ENCODE data around the gene PRRT3. TPM values are rescaled to one million over a fixed set of nuclear protein-coding genes. Genes with fewer than 3 reads are reported as not detected.

The PRRT3 gene
- total and polyA plus RNA-seq, 9 of the 15 experiments (the other 6 are each of a cell fraction or from before 2014, with no cell fraction given), result 0.06 to 1.9 (median 1.2) TPM

DNA sequence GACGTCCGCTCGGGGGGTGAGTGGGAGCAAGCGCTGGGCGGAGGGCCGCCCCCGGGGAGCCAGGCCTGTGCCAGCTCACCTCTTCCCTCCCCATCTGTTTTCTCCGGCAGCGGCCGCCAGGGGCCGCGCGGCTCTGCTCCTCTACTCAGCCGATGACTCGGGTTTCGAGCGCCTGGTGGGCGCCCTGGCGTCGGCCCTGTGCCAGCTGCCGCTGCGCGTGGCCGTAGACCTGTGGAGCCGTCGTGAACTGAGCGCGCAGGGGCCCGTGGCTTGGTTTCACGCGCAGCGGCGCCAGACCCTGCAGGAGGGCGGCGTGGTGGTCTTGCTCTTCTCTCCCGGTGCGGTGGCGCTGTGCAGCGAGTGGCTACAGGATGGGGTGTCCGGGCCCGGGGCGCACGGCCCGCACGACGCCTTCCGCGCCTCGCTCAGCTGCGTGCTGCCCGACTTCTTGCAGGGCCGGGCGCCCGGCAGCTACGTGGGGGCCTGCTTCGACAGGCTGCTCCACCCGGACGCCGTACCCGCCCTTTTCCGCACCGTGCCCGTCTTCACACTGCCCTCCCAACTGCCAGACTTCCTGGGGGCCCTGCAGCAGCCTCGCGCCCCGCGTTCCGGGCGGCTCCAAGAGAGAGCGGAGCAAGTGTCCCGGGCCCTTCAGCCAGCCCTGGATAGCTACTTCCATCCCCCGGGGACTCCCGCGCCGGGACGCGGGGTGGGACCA, 19.2 kb downstream of the PRRT3 start (continued):
- TF ChIP-seq, protein P1, sequence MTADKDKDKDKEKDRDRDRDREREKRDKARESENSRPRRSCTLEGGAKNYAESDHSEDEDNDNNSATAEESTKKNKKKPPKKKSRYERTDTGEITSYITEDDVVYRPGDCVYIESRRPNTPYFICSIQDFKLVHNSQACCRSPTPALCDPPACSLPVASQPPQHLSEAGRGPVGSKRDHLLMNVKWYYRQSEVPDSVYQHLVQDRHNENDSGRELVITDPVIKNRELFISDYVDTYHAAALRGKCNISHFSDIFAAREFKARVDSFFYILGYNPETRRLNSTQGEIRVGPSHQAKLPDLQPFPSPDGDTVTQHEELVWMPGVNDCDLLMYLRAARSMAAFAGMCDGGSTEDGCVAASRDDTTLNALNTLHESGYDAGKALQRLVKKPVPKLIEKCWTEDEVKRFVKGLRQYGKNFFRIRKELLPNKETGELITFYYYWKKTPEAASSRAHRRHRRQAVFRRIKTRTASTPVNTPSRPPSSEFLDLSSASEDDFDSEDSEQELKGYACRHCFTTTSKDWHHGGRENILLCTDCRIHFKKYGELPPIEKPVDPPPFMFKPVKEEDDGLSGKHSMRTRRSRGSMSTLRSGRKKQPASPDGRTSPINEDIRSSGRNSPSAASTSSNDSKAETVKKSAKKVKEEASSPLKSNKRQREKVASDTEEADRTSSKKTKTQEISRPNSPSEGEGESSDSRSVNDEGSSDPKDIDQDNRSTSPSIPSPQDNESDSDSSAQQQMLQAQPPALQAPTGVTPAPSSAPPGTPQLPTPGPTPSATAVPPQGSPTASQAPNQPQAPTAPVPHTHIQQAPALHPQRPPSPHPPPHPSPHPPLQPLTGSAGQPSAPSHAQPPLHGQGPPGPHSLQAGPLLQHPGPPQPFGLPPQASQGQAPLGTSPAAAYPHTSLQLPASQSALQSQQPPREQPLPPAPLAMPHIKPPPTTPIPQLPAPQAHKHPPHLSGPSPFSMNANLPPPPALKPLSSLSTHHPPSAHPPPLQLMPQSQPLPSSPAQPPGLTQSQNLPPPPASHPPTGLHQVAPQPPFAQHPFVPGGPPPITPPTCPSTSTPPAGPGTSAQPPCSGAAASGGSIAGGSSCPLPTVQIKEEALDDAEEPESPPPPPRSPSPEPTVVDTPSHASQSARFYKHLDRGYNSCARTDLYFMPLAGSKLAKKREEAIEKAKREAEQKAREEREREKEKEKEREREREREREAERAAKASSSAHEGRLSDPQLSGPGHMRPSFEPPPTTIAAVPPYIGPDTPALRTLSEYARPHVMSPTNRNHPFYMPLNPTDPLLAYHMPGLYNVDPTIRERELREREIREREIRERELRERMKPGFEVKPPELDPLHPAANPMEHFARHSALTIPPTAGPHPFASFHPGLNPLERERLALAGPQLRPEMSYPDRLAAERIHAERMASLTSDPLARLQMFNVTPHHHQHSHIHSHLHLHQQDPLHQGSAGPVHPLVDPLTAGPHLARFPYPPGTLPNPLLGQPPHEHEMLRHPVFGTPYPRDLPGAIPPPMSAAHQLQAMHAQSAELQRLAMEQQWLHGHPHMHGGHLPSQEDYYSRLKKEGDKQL (CRISPR knock-in tag; IDR thresholded peaks at IDR 0.05; ENCODE audit: borderline replicate concordance), result no peak
- TF ChIP-seq CEBPG (CRISPR knock-in tag; IDR thresholded peaks at IDR 0.05) (peak; percentile 39; the same call in 1 of the 2 replicates), CEBPG (tag; conservative IDR thresholded peaks at IDR 0.05 in 1 of 2, IDR thresholded peaks at IDR 0.05 in 1 of 2) (no peak), ZNF431 (CRISPR knock-in tag; IDR thresholded peaks at IDR 0.05) (no peak), MEF2D (tag; conservative IDR thresholded peaks at IDR 0.05; ENCODE audit: low read depth) (no peak), PCBP1 (IDR thresholded peaks at IDR 0.05; ENCODE audit: low read depth, low read length, poor library complexity, severe bottlenecking) (peak; percentile 38), GTF2F1 (IDR thresholded peaks at IDR 0.05; ENCODE audit: low read depth, low read length) (peak; percentile 76; the same call in 1 of the 2 replicates), SRSF9 (IDR thresholded peaks at IDR 0.05; ENCODE audit: borderline replicate concordance, low read depth, low read length) (no peak), ZNF785 (CRISPR knock-in tag; IDR thresholded peaks at IDR 0.05) (no peak), ZNF197 (CRISPR knock-in tag; IDR thresholded peaks at IDR 0.05; ENCODE audit: low read depth) (no peak), IRF2 (CRISPR knock-in tag; IDR thresholded peaks at IDR 0.05) (no peak)
- TF ChIP-seq, protein P2, sequence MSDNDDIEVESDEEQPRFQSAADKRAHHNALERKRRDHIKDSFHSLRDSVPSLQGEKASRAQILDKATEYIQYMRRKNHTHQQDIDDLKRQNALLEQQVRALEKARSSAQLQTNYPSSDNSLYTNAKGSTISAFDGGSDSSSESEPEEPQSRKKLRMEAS (CRISPR knock-in tag; IDR thresholded peaks at IDR 0.05), result peak; percentile 87
- TF ChIP-seq, protein P3, sequence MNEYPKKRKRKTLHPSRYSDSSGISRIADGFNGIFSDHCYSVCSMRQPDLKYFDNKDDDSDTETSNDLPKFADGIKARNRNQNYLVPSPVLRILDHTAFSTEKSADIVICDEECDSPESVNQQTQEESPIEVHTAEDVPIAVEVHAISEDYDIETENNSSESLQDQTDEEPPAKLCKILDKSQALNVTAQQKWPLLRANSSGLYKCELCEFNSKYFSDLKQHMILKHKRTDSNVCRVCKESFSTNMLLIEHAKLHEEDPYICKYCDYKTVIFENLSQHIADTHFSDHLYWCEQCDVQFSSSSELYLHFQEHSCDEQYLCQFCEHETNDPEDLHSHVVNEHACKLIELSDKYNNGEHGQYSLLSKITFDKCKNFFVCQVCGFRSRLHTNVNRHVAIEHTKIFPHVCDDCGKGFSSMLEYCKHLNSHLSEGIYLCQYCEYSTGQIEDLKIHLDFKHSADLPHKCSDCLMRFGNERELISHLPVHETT (CRISPR knock-in tag; conservative IDR thresholded peaks at IDR 0.05 in 1 of 2, IDR thresholded peaks at IDR 0.05 in 1 of 2), result peak in 1 of 2 experiments; percentile 33; a peak in 1 of 4 replicates
- TF ChIP-seq, protein P4, sequence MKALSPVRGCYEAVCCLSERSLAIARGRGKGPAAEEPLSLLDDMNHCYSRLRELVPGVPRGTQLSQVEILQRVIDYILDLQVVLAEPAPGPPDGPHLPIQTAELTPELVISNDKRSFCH (CRISPR knock-in tag; IDR thresholded peaks at IDR 0.05), result no peak
- TF ChIP-seq, protein P4 (tag; IDR thresholded peaks at IDR 0.05), result peak; percentile 74
- TF ChIP-seq, protein P5, sequence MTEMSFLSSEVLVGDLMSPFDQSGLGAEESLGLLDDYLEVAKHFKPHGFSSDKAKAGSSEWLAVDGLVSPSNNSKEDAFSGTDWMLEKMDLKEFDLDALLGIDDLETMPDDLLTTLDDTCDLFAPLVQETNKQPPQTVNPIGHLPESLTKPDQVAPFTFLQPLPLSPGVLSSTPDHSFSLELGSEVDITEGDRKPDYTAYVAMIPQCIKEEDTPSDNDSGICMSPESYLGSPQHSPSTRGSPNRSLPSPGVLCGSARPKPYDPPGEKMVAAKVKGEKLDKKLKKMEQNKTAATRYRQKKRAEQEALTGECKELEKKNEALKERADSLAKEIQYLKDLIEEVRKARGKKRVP (CRISPR knock-in tag; IDR thresholded peaks at IDR 0.05), result no peak

Measured in K562 (cell line).